OCI-LY1 (cell line): Measurements from ENCODE around the gene SPOPL.

Experiments used
- H2AFZ ChIP-seq: fragments of 200-600 bp; sonication (generic), shearing (Covaris generic); 2 replicates; pipeline ENCODE4 v1.6.0; 2014; ENCODE audit warnings: antibody characterized with exemption, mild to moderate bottlenecking, low read length
- H3F3A ChIP-seq: fragments of 200-600 bp; sonication (generic), shearing (Covaris generic); 2 replicates; pipeline ENCODE4 v1.6.0; 2014; ENCODE audit warnings: mild to moderate bottlenecking, antibody characterized with exemption, low read length, moderate library complexity; ENCODE audit not compliant: insufficient read depth
- H3K27ac ChIP-seq: fragments of 200-600 bp; sonication (generic); 2 replicates; pipeline ENCODE4 v1.5.1; 2014; ENCODE audit warnings: low read length, mixed run types, mild to moderate bottlenecking, low read depth; ENCODE audit not compliant: poor library complexity, severe bottlenecking
- H3K27me3 ChIP-seq: fragments of 200-600 bp; sonication (generic); 2 replicates; pipeline ENCODE4 v1.6.0; 2014; ENCODE audit warnings: antibody characterized with exemption, mild to moderate bottlenecking, low read length, moderate library complexity; ENCODE audit not compliant: insufficient read depth
- H3K36me3 ChIP-seq: fragments of 200-600 bp; sonication (generic); 2 replicates; pipeline ENCODE4 v1.6.1; 2014; ENCODE audit warnings: mild to moderate bottlenecking, antibody characterized with exemption, low read length, moderate library complexity, mixed read lengths; ENCODE audit not compliant: insufficient read depth
- H3K4me1 ChIP-seq: fragments of 200-600 bp; sonication (generic); 2 replicates; pipeline ENCODE4 v1.5.1; 2014; ENCODE audit warnings: mild to moderate bottlenecking, low read length, moderate library complexity; ENCODE audit not compliant: insufficient read depth, severe bottlenecking
- H3K4me2 ChIP-seq: fragments of 200-600 bp; sonication (generic), shearing (Covaris generic); 2 replicates; pipeline ENCODE4 v1.6.1; 2014; ENCODE audit warnings: low read length
- H3K4me3 ChIP-seq: fragments of 200-600 bp; sonication (generic); 2 replicates; pipeline ENCODE4 v1.5.1; 2014; ENCODE audit warnings: low read length, low read depth, mild to moderate bottlenecking, mixed read lengths; ENCODE audit not compliant: poor library complexity, severe bottlenecking
- H3K79me2 ChIP-seq: fragments of 200-600 bp; shearing (Covaris generic); 2 replicates; pipeline ENCODE4 v1.6.1; 2016; ENCODE audit warnings: mixed run types, low read length, mixed read lengths; ENCODE audit not compliant: insufficient read depth
- H3K9ac ChIP-seq: fragments of 200-600 bp; sonication (generic), shearing (Covaris generic); 2 replicates; pipeline ENCODE4 v1.6.1; 2014; ENCODE audit warnings: mild to moderate bottlenecking, low read length, mixed read lengths
- H3K9me2 ChIP-seq: fragments of 200-600 bp; sonication (generic), shearing (Covaris generic); 2 replicates; pipeline ENCODE4 v1.6.1; 2014; ENCODE audit warnings: low read depth, mild to moderate bottlenecking, low read length, mixed read lengths
- H3K9me3 ChIP-seq: fragments of 200-600 bp; shearing (Covaris generic); 2 replicates; pipeline ENCODE4 v1.6.1; 2014; ENCODE audit warnings: low read length, mixed read lengths
- H4K20me1 ChIP-seq: fragments of 200-600 bp; sonication (generic), shearing (Covaris generic); 2 replicates; pipeline ENCODE4 v1.6.0; 2016; ENCODE audit warnings: mild to moderate bottlenecking, low read length; ENCODE audit not compliant: insufficient read depth
- CTCF ChIP-seq: fragments of 200-600 bp; sonication (generic), shearing (Covaris generic); IDR thresholded peaks from 2 replicates; pipeline ENCODE4 v1.5.1; 2017; ENCODE audit warnings: mild to moderate bottlenecking, antibody characterized with exemption, low read length, moderate library complexity, mixed read lengths
- EZH2 ChIP-seq: fragments of 200-600 bp; sonication (generic), shearing (Covaris generic); IDR thresholded peaks from 2 replicates; pipeline ENCODE4 v1.8.0; 2017; ENCODE audit warnings: borderline replicate concordance, mixed run types, mild to moderate bottlenecking, antibody characterized with exemption, low read length, moderate library complexity, mixed read lengths

Gene SPOPL

GRCh38 chr2:138581909-138582308 lies 80.3 kb downstream of the SPOPL start:
- TF ChIP-seq CTCF (no peak), EZH2 (no peak)
- H3K79me2 ChIP-seq, result no peaks in the 10 kb centered on the region

DNA sequence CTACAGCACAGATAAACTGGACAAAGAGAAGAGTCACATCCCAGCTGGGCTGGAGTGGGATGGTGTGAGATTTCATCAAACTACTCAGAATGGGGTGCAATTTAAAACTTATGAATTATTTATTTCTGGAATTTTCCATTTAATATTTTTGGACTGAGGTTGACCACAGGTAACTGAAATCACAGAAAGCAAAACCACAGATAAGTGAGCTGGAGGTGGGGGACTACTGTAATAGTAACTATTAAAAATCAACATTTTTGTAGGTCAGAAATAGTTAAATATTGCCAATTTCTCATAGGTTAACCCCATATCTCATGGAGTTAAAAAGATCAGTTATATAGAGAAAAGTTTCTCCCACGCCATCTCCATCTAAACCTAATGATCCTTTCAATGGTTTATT lies 88.1 kb downstream of the SPOPL start:
- no peak overlapping the region for H3K4me3 ChIP-seq
- no peaks in the 10 kb centered on the region for H3K36me3 ChIP-seq
- no peak overlapping the region for H3K9ac ChIP-seq
- H3K9me2 ChIP-seq, result no peaks in the 10 kb centered on the region; the same call in 1 of the 2 replicates
- H3F3A ChIP-seq, result no peaks in the 10 kb centered on the region
- no peak overlapping the region for H3K4me2 ChIP-seq
- no peaks in the 10 kb centered on the region for H4K20me1 ChIP-seq
- no peaks in the 10 kb centered on the region for H3K79me2 ChIP-seq
- no peak overlapping the region for H2AFZ ChIP-seq
- no peaks in the 10 kb centered on the region for H3K9me3 ChIP-seq
- no peak overlapping the region for H3K27ac ChIP-seq
- no peaks in the 10 kb centered on the region for H3K27me3 ChIP-seq
- no peak for TF ChIP-seq EZH2
- no peak for TF ChIP-seq CTCF
- no peaks in the 10 kb centered on the region for H3K4me1 ChIP-seq

More at GRCh38 chr2:138581909-138582308, 80.3 kb downstream of the SPOPL start:
- peaks cover 30% of the 10 kb centered on the region for H3K36me3 ChIP-seq
- H3F3A ChIP-seq, result no peaks in the 10 kb centered on the region
- H2AFZ ChIP-seq, result no peak overlapping the region
- H3K4me1 ChIP-seq, result no peaks in the 10 kb centered on the region
- no peak overlapping the region for H3K4me3 ChIP-seq
- no peaks in the 10 kb centered on the region for H3K9me3 ChIP-seq
- H4K20me1 ChIP-seq, result no peaks in the 10 kb centered on the region
- no peaks in the 10 kb centered on the region; the same call in 1 of the 2 replicates for H3K9me2 ChIP-seq
- H3K9ac ChIP-seq, result no peak overlapping the region
- no peak overlapping the region for H3K27ac ChIP-seq
- H3K27me3 ChIP-seq, result no peaks in the 10 kb centered on the region
- no peak overlapping the region for H3K4me2 ChIP-seq

- Histone ChIP-seq H3K27me3 (no peaks in the 10 kb centered on the region), H3K79me2 (no peaks in the 10 kb centered on the region), H3K9me3 (no peaks in the 10 kb centered on the region), H3K4me1 (no peaks in the 10 kb centered on the region), H4K20me1 (no peaks in the 10 kb centered on the region), H3K9me2 (no peaks in the 10 kb centered on the region), H3K27ac (no peak overlapping the region), H3K9ac (no peak overlapping the region), H3K4me3 (no peak overlapping the region), H3K36me3 (no peaks in the 10 kb centered on the region), H3K4me2 (no peak overlapping the region), H3F3A (no peaks in the 10 kb centered on the region), H2AFZ (no peak overlapping the region)
- TF ChIP-seq EZH2, result no peak
- TF ChIP-seq CTCF, result no peak
Measured at GRCh38 chr2:138596403-138596802, 94.8 kb downstream of the SPOPL start.
